Thoracic aorta (tissue), 2 donors: ENCODE measurements around the gene GPC6. TPM values are rescaled to one million over a fixed set of nuclear protein-coding genes. Genes with fewer than 3 reads are reported as not detected.

ENCODE experiments used
- ATAC-seq: fragments of 150-250 bp; one replicate; pipeline ENCODE4 v1.8.0; 2017; ENCODE audit warnings: low read depth; ENCODE audit not compliant: insufficient number of reproducible peaks, low FRiP score
- DNase-seq: peaks from one replicate; pipeline ENCODE4 v3.0.0-alpha.2; 2020; ENCODE audit warnings: low spot score
- H3K27ac ChIP-seq, 2 donors: fragments of 200-600 bp; sonication (generic); 1 replicate in 1 of 2; 2 replicates in 1 of 2; pipeline ENCODE4 v1.5.1; 2016; ENCODE audit warnings: mild to moderate bottlenecking in 2 of 2, moderate library complexity in 2 of 2
- H3K27me3 ChIP-seq: fragments of 200-600 bp; sonication (generic); replicated peaks from 2 replicates; pipeline ENCODE4 v1.6.0; 2016; ENCODE audit warnings: mild to moderate bottlenecking; ENCODE audit not compliant: insufficient read depth
- H3K36me3 ChIP-seq: fragments of 200-600 bp; sonication (generic); one replicate; pipeline ENCODE4 v1.5.1; 2016
- H3K4me1 ChIP-seq, 2 donors: fragments of 200-600 bp; sonication (generic); 1 replicate in 1 of 2; 2 replicates in 1 of 2; pipeline versions ENCODE4 v1.5.1 to v1.6.0; 2016; ENCODE audit warnings: low read depth in 2 of 2, mild to moderate bottlenecking in 1 of 2; ENCODE audit not compliant: control insufficient read depth in 1 of 2
- H3K4me3 ChIP-seq: fragments of 200-600 bp; sonication (generic); 2 replicates; pipeline ENCODE4 v1.5.1; 2016; ENCODE audit warnings: mild to moderate bottlenecking
- H3K9me3 ChIP-seq: fragments of 200-600 bp; sonication (generic); 2 replicates; pipeline ENCODE4 v1.5.1; 2016
- CTCF ChIP-seq: fragments of 200-600 bp; sonication (generic); IDR thresholded peaks from one replicate; pipeline ENCODE4 v1.5.1; 2019; ENCODE audit warnings: antibody characterized with exemption
- total RNA-seq, 2 donors: library from RNA; depleted of rRNA; stranded (reverse); fragments of >200 nt; gene quantifications; one replicate each; pipeline versions ENCODE4 v1.1.0 to v1.2.3, GENCODE V29; 2016

The GPC6 gene
- total RNA-seq, 2 donors from 2014 or later = 34.9 to 56.4 TPM

DNA sequence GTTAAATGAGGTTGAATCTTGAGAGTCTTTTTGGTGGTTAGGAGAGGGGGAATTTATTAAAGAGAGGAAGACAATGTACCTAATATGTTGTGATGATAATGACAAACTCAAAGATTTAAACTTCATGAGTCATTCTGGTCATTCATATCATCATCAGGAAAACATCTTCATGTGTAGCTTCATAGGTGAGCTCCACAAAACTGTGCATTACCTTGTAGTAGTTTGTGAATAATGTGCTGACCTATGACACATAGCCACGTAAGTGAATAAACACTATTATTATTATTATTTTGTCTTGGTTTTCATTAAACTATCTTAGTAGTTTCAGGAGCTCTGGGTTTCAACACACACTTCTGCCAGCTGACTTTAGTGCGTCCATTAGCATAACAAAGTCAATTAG is 997 bp upstream of the GPC6 start:
- DNase-seq (no peak), ATAC-seq (no peak)
- Histone ChIP-seq H3K4me3 (peak overlapping the region; percentile 81), H3K4me1 (peaks cover 9 to 25% of the 10 kb centered on the region in 2 donors), H3K36me3 (no peaks in the 10 kb centered on the region), H3K27me3 (no peaks in the 10 kb centered on the region), H3K9me3 (no peaks in the 10 kb centered on the region), H3K27ac (no peak overlapping the region)
- TF ChIP-seq CTCF = no peak

DNA sequence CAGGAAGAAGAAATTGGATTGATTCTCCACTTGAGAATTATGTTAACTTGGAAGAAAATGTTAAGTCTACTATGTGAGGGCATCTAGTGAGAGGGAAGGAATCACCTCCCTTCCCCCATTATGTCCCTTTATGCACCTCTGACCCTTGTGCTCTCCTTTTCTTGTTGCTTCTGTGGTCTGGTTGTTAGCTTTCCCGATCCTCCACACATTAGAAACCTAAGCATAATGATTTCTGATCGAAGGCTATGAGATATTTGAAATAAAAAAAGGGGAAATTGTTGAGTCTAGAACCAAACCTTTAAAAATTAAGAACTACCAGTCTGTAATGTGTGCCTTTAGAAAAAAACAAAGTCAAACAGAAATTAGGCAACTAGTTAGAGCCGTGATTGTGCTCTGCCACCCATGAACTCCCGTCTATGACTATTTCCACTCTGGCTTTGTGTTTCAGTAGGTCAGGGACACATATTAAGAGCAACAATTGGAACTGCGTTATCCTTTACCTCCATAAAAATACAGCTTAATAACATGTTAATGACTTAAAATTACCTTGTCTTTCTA is 463 bp upstream of the GPC6 start:
- no peak for DNase-seq
- H3K4me1 ChIP-seq = peaks cover 9 to 29% of the 10 kb centered on the region in 2 donors
- H3K27me3 ChIP-seq = no peaks in the 10 kb centered on the region
- peak; percentile 39 for ATAC-seq
- H3K9me3 ChIP-seq = no peaks in the 10 kb centered on the region
- no peak for TF ChIP-seq CTCF
- H3K36me3 ChIP-seq = no peaks in the 10 kb centered on the region
- peak overlapping the region; percentile 92 to 93 for H3K27ac ChIP-seq
- peak overlapping the region; percentile 81 for H3K4me3 ChIP-seq

DNA sequence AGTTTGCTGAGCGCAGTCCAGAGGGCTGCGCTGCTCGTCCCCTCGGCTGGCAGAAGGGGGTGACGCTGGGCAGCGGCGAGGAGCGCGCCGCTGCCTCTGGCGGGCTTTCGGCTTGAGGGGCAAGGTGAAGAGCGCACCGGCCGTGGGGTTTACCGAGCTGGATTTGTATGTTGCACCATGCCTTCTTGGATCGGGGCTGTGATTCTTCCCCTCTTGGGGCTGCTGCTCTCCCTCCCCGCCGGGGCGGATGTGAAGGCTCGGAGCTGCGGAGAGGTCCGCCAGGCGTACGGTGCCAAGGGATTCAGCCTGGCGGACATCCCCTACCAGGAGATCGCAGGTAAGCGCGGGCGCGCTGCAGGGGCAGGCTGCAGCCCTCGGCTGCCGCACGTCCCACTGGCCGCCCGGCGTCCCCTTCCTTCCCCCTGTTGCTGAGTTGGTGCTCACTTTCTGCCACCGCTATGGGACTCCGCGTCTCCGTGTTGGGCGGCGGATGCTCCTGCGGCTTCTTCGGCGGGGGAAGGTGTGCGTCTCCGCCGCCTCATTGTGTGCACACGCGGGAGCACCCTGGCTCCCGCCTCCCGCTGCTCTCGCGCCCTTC is 772 bp downstream of the GPC6 start:
- no peaks in the 10 kb centered on the region for H3K36me3 ChIP-seq
- no peaks in the 10 kb centered on the region for H3K27me3 ChIP-seq
- DNase-seq (no peak), ATAC-seq (no peak)
- H3K9me3 ChIP-seq = no peaks in the 10 kb centered on the region
- peak overlapping the region; percentile 81 for H3K4me3 ChIP-seq
- peaks cover 14 to 29% of the 10 kb centered on the region in 2 donors for H3K4me1 ChIP-seq
- TF ChIP-seq CTCF = no peak
- peak overlapping the region; percentile 92 to 93 for H3K27ac ChIP-seq

DNA sequence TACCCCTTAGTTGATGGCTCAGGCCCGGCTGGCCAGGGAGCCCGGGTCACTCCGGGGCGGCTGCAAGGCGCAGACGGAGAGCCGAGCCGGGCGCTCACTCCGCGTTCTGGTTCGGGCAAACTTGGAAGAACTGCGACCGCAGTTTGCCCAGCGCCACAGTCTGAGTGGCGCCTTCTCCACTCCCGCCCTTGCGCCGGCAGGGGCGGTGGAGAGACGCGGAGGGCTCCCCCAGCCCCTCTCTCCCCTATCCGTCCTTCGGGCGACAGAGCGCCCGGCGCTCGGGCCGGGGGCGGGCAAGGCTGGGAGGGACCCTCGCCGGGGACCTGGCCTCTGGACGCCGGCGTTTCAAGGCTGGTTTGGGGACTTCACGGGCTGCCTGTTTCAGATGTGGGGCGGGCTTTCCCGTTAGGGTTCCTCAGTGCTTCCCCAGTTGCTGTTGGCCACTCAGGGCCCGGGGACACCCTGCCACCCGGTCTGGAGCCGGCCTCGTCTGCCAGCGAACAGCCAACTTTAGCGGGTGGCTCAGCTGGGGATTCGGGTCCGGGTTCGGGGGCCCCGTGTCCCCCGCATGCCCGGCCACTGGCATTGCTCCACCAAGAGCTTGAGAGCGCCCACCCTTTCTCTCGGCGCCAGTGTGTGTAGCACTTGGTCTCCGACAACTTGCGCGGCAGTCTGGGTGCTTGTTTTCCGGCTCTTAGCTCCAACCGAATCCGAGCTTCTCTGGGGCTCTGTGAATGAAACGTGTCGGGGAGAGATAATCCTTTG is 1.5 kb downstream of the GPC6 start:
- ATAC-seq = peak; percentile 57

More for the DNA sequence above, 1.5 kb downstream of the GPC6 start:
- Histone ChIP-seq H3K27ac (peak overlapping the region; percentile 92 to 93), H3K27me3 (no peaks in the 10 kb centered on the region), H3K4me1 (peaks cover 14 to 29% of the 10 kb centered on the region in 2 donors), H3K9me3 (no peaks in the 10 kb centered on the region), H3K36me3 (no peaks in the 10 kb centered on the region), H3K4me3 (peak overlapping the region; percentile 81)
- TF ChIP-seq CTCF = peak; percentile 58
- DNase-seq = no peak
